ENCODE measurements around the gene ZNF423.

DNA sequence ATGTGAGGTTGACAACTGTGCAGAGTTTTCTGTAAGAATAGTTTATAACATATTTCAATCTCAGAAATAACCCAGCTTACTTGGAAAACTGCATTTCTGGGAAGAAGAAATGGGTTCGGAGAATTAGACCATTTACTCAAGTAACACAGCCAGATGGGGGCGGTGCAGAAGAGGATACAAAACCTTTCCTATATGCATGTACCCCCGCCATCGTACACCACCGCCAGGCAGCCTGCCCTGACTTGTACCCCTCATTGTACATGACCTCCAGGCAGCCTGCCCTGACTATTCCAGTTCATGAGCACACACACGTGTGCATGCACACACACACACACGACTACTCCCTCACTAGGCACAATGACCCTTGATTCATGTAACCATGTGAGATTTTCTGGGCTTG lies 328.3 kb downstream of the ZNF423 start:
- TF ChIP-seq, protein P1, sequence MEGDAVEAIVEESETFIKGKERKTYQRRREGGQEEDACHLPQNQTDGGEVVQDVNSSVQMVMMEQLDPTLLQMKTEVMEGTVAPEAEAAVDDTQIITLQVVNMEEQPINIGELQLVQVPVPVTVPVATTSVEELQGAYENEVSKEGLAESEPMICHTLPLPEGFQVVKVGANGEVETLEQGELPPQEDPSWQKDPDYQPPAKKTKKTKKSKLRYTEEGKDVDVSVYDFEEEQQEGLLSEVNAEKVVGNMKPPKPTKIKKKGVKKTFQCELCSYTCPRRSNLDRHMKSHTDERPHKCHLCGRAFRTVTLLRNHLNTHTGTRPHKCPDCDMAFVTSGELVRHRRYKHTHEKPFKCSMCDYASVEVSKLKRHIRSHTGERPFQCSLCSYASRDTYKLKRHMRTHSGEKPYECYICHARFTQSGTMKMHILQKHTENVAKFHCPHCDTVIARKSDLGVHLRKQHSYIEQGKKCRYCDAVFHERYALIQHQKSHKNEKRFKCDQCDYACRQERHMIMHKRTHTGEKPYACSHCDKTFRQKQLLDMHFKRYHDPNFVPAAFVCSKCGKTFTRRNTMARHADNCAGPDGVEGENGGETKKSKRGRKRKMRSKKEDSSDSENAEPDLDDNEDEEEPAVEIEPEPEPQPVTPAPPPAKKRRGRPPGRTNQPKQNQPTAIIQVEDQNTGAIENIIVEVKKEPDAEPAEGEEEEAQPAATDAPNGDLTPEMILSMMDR (conservative IDR thresholded peaks at IDR 0.05 in 1 of 2, IDR thresholded peaks at IDR 0.05 in 1 of 2; ENCODE audit: extremely low read depth in 1 of 2, insufficient read depth in 1 of 2, low read depth in 1 of 2, low read length in 2 of 2), result no peak
- TF ChIP-seq EZH2 (IDR thresholded peaks at IDR 0.05; ENCODE audit: borderline replicate concordance, low read length), result no peak
